DLD1 (cell line): Measurements from ENCODE around the gene MEGF11.

Experiments used
- in situ Hi-C: cut with HindIII; loops from 2 replicates; pipeline ENCODE4 v1.10.0; 2017; ENCODE audit warnings: low sequenced_read_pairs

Gene MEGF11

DNA sequence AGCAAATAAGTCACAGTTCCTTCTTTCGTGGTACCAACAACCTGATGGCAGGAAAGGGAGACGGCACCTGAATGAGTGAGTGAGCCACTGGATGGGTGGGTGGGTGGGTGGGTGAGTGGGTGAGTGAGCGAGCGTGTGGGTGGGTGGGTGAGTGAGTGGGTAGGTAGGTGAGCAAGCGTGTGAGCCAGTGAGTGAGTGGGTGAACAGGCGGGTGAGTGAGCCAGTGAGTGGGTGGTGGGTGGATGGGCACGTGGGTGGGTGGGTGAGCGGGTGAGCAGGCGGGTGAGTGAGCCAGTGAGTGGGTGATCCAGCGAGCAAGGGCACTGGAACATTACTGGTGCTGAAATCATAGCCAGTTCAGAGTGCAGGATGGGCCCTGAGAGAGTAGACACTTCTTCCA, 152.8 kb downstream of the MEGF11 start:
- in situ Hi-C loops, result loop anchor here (5.0 kb wide), 1 partner anchor 37 kb away; no protein-coding TSS in a partner anchor

DNA sequence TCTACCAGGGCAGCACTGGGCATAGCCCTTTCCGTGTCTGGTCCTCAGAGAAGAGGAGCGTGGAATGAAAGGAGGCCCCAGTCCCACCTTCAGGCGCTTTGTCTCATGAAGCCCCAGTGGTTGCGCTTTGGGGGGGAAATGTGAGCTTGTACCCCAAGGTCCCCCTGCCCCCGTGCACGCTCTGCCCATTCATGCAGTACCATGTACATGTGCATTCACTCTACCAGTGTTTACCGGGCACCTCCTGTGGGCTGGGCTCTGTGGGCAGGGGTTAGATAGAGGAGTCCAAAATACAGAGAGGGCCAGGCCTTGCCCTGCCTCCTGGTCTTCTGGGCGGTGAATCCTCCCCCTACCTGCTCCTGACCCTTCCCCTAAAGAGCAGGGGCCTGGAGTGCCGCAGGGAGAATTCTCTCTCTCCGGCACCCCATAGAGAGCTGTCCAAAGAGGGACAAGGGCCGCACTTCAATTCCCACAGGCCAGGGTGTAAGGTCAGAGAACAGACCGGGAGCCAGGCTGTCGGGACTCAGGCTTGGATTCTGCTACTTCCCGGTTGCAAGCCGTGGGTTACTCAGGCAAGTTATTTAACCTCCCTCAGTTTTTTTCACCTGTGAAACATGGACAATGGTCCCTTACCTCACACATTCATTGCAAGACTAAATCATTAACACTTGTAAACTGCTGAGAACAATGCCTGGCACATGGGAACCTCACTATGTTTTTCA, 153.4 kb downstream of the MEGF11 start:
- in situ Hi-C loops, result loop anchor here (5.0 kb wide), 1 partner anchor 37 kb away; no protein-coding TSS in a partner anchor

DNA sequence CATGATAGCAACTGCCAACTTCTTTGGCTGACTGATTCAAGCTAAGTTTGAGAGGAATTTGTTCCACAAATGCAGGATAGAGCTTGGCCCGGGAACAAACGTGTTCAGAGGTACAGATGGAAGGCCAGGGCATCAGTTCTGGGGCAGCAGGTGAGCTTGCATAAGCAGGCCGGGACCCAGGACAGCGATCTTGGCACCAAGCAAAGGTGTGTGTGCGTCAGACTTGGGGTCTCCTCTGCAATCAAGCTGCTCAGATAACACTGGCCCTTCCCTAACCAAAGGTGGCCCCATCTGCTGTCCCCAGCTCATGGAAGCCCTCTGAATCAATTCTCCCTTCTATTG, 155.6 kb downstream of the MEGF11 start:
- in situ Hi-C loops, result no loop called here

DNA sequence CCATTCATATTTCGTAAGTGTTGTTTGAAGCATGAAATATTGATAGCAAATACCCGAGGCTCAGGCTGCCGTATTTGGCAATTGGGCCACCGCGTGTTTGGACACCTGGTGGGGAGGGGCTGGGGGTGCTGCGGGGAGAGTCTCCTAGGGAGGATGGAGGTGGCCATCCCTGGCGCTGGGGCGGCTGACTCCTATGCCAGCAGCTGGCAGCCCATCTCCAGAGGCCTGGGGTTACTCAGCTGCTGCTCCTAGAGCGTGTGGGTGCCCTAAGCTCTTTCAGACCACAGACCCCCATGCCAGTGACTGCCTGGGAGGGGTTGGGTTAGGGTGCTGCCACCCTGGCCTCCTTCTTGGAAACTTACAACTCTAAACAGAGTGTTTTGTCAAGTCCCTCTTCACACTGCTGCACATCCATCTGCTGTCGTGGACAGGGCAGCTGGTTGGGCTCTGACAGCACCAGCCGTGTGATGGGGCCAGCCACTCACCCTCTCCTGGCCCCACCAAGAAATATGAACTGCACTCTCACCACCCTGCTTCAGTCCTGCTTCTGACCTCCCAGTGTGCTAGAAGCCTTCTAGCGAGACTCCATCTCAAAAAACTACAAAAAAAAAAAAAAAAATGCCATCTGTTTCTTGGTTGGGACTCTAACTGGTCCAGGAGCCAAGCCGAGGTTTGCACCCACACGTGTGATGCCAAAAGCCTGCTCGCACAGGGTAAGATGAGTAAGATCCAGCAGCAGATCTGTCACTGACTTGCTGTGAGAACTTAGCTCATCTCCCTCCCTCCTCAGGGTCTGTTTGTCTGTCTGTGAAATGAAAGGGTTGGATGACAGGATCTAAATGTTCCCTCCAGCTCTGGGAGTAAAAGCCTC, 156.2 kb downstream of the MEGF11 start:
- in situ Hi-C loops, result no loop called here

DNA sequence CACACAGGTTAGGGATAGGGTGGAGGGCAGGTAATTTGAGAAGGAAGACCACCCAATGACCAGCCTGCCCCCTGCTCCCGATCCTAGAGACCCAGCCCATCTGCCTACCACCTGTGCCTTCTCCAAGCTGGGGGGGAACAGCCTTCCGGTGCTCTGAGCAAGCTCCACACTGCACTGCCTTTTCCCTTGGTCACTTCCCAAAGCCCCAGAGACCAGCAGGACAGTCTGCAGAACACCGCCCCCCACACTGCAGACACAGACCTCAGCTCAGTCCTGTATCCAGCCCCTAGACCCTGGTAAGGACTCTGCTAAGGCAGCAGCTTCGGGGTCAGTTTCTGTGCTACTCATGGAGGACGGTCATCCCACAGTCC, 156.9 kb downstream of the MEGF11 start:
- in situ Hi-C loops, result no loop called here

DNA sequence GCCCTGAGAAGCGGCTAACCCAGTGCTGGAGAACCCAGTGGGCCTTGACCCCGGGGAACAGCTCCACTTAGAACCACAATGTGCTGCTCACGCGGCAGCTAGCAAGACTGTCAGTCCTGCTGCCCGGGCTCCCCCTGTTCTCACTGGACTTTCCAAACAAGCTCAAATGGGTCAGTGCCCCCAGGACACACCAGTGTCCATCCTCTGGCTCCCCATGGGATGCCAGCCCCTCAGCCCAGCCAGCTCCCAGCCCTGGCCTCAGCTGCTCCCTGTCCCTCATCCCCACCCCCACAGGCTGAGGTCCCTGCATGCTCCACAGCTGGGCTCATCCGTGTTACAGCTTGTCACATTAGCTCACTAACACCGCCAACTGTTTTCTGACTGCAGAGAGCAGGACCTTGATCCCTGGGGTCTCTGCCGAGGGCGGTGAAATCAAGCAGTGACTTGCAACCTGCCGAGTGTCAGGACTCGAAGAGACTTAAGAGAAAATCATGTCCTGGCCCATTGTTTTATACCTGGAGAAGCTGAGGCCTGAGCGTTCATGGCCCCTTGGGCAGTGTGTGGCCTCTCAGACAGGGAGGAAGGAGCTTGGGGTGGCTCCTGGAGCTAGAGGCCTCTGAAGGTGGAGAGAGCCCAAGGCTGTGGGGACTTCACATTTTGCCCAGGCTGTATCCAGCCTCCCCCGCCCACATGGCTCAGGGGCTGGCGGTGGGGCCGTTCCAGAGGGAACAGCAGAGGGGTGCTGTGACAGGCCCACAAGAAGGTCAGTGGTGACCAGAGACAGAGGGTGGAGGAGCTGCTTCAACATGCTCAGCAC, 157.5 kb downstream of the MEGF11 start:
- in situ Hi-C loops, result no loop called here

DNA sequence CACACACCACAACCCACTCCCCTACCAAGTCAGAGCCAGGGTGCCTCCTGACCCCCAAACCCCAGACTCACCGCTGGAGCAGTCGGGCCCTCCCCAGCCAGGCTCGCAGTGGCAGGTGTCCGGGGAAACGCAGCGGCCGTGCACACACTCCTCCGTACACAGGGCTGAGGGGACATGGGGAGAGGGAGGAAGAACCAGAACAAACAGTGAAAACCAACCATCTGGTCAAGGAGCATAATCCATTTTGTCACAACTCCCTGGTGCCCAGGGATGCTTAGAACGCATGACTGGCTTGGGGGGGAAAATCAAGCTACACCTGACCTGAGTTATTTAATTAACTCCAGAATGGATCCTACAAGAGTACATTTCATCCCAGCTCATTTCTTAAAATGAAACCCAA, 159.2 kb downstream of the MEGF11 start:
- in situ Hi-C loops, result no loop called here

DNA sequence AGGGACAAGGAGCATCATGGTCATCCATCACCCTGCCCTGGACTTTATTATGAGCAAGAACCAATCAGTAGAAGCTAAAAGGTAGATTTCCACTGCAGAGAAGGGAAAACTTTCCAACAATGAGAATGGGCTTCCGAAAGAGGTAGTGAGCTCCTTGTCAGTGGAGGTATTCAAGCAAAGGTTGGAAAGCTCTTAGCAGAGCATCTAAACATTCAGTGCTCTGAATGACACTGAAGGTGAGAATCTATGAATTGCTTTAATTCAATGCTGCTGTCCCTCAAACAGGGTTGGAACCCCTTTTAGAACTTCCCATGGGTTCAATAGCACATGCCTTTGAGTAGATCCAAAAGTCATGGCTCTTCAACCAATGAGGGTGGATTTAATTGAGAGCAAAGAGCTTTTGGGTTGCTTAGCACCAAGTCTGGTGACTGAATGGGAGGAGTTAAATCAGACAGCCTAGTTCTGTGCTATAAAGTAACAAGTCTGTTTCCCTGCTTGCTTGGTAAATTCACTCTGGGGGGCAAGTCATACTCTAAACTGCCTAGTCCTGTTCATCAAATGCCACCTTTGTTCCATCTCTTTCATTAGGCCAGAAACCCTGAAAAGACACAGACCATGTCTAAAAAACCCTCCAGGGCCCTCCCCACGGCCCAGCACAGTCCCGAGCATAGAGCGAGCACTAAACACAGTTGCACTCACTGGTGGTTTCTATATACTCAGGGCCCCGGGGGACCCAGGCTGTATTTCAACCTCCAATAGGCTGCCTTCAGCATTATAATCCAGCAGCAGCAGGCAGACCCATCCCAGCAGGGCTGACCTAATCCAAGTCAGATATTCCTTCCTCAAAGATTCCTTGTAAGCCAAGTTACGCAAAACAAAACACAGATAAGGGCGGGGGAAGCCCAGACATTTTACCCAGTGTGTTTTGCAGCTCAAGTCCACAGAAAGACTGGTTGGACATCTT, 161.2 kb downstream of the MEGF11 start:
- in situ Hi-C loops, result no loop called here

DNA sequence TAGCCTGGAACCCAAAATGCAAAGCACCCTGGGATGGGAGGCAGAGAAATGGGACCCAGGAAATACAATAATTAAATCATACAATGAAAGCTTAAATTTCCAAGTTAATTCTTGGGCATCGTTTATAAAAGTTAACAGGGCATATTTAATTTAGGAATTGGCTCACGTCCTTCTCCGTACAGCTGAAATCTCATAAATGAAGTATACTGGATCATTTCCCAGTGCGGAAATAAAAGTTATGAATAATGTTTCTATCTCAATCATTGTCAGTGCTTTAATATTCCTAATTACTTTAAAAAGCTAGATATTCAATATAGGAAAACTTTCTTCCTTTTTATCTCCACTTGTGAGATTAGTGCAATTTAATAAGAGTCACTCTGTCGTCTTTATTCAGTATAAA, 164.0 kb downstream of the MEGF11 start:
- in situ Hi-C loops, result no loop called here

DNA sequence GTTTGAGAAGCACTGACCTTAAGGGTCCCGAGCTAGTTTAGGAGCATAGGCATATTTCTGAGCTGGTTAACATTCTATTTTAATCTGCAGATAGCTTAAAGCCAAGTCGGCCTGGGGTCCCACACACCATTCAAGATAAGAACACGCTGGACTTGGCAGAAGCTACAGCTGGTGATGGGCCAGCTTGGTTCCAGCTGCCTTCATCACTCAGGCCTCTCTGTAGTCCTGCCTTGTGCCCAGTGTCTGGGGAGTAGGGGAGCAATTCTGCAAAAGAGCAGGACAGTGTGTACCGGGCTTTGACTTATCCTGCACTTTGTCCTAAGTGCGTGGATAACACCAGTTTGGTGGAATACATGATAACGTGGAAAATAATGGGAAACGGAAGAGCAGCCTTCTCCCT, 164.5 kb downstream of the MEGF11 start:
- in situ Hi-C loops, result no loop called here

DNA sequence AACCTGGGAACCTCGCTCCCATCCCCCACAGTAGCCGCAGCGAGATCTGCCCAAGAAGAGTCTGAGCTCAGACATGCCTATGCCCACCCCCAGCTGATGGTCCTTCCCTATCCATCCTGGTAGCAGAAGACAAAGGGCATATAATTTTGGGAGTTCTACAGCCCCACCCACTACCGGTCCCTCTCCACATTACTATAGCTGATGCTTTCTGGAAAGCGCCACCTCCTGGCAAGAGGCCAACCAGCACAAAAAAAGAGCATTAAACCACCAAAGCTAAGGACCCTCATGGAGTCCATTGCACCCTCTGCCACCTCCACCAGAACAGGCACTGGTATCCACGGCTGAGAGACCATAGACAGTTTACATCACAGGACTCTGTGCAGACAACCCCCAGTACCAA, 168.4 kb downstream of the MEGF11 start:
- in situ Hi-C loops, result no loop called here

DNA sequence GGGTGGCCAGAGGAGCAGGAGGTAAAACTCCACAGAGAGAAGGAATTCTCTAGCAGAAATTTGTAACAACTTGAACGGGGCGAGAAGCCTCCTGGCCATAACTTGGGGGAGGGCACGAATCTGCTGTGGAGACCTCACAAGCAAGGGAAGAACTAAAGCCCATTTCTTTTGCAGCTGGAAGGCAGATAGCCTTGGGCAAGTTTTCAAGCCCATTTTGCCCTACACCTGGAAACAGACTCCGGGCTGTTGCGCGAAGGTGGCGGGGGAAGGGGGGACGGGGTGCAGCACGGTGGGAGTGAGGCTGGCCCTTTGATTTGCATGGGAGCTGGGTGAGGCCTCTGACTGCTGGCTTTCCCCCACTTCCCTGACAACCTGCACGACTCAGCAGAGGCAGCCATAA, 168.8 kb downstream of the MEGF11 start:
- in situ Hi-C loops, result no loop called here

DNA sequence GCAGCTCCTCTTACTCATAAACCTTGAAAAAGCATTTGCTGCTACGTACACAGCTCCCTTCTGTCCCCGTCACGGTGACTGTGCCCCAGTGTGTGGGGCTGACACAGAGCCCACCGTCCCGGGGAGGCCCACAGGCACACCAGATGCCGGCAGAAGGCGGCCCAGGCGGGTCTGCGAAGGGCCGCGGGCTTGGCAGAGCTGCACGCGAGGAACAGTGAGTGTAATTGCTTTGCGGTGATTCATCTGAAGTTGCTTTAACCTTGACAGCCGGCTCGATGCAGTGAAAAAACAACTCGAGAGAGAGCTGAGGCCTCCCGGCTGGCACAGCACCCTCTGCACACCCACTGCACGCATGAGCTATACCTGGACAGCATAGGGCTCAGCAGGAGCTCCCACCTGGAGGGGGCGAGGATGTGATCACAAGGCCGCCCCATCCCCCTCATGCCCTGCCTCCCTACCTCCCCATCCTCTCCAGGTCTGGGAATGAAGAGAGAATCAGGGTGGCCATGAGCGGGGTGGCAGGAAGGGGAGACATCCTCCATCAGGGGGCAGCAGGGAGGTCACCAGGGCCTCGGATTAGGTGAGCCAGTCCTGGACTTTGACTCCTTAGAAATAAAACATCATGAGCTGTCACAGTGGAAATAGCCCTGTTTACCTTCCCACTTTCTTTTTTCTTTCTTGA, 172.7 kb downstream of the MEGF11 start:
- in situ Hi-C loops, result no loop called here

DNA sequence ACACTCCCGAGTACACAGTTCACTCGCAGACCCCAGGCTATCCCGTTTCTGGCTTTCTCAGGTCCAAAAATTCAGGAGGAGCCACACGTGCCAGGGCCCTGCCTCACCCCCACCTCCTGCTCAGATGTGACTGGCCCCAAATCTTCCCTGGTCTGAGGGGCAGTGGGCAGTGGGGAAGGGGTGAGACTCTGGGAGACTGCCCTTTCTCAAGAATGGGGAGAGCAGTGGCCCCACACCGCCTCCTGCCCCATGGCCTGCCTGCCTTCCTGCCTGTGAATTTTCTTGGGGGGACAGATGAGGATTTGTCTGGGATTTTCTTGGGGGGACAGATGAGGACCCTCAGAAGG, 174.6 kb downstream of the MEGF11 start:
- in situ Hi-C loops, result no loop called here

DNA sequence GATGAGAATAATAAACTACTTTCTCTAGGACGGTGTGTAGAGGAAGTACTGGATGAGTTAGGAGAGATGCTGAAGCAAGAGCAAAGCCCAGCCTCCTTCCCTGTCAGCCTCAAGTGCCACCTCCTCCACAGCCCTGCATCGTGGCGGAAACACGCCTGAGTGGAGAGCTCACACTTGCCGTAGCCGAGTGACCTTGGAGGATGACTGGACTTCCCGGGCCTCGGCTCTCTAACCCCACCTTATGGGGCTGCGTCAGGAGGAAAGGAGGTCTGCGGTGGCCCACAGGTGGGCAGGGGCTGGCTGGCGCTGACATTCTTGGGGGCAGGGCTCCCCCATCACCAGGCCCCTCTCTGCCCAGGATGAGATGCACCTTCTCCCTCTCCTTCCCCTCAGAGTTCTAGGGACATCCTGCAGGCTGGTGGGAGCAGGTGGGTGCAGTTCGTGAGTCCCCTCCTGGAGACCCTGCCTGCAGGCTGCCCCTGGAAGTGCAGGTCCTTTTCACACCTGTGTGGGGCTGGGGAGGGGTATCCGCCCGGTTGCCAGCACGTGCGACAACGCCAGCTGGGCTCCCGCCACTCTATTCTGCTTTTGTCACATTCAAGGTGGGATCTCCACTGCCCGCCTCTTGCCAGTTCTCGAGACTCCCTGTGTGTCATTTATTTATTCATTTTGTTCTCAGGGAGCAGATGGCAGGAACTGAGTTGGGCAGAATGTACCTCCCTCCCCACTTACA, 175.2 kb downstream of the MEGF11 start:
- in situ Hi-C loops, result no loop called here

DNA sequence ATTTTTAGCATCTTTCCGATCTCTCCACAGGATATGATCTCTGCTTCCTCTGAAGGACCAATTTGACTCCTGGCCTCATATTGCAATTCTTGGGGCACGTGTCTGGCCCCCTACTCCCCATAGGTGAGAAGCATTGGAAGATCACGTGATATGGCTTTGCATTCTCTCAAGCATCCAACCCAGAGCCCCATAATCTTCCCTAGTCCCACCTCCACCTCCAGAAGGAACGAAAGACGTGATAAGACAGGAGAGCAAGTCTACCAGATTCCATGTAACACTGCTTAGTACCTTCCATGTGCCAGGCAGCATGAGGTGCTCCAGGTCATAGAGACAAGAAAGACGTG, 176.3 kb downstream of the MEGF11 start:
- in situ Hi-C loops, result no loop called here

DNA sequence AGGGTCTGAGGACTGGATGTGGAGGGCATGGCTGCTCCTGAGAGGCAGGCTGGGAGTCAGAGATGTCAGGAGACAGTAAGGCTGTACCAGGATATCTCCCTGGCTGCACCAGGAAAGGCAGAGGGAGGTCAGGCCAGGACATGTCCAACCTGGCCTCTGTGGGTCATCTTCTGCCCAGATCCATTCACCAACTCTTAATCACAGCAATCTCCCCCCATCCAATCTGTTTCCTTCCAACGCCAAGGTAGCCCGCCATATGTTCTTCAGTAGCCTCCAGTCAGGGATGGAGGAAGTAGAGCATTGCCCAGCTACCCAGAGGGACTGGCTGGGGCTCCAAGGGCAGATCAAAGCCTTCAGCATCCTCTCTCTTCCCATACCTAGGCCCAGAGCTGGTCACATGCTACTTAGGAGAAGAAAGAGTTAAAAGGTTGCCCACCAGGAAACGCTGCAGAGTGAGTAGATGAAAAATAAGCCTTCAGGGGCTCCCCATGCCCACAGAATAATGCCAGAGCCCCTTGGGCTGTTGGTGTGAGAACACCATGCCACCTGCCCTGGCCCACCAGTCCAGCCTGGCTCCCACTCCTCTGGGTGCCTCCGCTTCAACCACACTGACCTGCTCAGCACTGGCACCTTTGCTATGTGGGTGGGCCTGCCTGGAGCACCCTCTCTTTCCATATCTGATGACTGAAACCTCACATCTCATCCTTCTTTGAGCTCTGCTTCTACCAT, 176.8 kb downstream of the MEGF11 start:
- in situ Hi-C loops, result no loop called here

DNA sequence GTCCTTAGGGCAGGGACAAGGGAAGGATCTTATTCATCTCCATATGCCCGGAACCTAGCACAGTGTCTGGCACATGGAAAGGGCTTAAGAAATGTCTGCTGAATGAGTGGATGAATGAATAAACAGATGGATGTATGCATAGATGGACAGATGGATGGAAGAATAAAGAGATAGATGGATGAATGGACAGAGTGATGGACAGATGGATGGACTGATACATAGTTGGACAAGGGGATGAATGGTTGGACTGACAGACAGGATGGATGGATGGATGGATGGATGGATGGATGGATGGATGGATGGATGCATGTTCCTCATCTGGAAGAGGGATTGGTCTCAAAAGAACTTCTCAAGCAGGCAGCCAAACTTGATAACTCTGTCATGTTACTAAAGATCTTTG, 177.6 kb downstream of the MEGF11 start:
- in situ Hi-C loops, result no loop called here
